ENCODE results near the gene MYADML2. TPM values are rescaled to one million over a fixed set of nuclear protein-coding genes. Genes with fewer than 3 reads are reported as not detected.

The MYADML2 gene
- total and polyA plus RNA-seq, 2 of the 8 experiments (the other 6 are each of a cell fraction or from before 2014, with no cell fraction given), result 0.26 to 0.47 TPM

- TF ChIP-seq CTBP2 (IDR thresholded peaks at IDR 0.05; ENCODE audit: borderline replicate concordance, insufficient read depth, insufficient read length, low read length) (no peak), JUND (IDR thresholded peaks at IDR 0.05; ENCODE audit: low read length) (no peak), CHD1 (IDR thresholded peaks at IDR 0.05; ENCODE audit: low read depth, low read length) (no peak), TEAD4 (IDR thresholded peaks at IDR 0.05; ENCODE audit: low read depth, low read length) (no peak), E2F6 (IDR thresholded peaks at IDR 0.05) (no peak)
These were observed 39.6 kb upstream of the MYADML2 start (continued) for GRCh38 chr17:81986606-81987005.
